GM23338 (cell line): ENCODE measurements around the gene PPP1R9A. TPM values are rescaled to one million over a fixed set of nuclear protein-coding genes. Genes with fewer than 3 reads are reported as not detected.

Experiments
- ATAC-seq: fragments of 200-7000 bp; cut with Tn5 transposase; 3 replicates; pipeline ENCODE4 v1.9.1; 2020
- DNase-seq: peaks from one replicate; pipeline ENCODE4 v3.0.0-alpha.2; 2015; ENCODE audit warnings: low spot score
- H2AFZ ChIP-seq: fragments of 200-600 bp; sonication (generic); 2 replicates; pipeline ENCODE4 v1.8.0; 2016; ENCODE audit warnings: antibody characterized with exemption, mild to moderate bottlenecking, moderate library complexity
- H3F3A ChIP-seq: fragments of 200-600 bp; sonication (generic); replicated peaks from 2 replicates; pipeline ENCODE4 v1.8.0; 2017; ENCODE audit warnings: antibody characterized with exemption, mixed run types, low read depth
- H3K27ac ChIP-seq: fragments of 200-600 bp; sonication (generic); 2 replicates; pipeline ENCODE4 v1.6.1; 2016; ENCODE audit warnings: low read depth
- H3K27me3 ChIP-seq: fragments of 200-600 bp; sonication (generic); 2 replicates; pipeline ENCODE4 v1.8.0; 2016; ENCODE audit warnings: mild to moderate bottlenecking, mixed run types, moderate library complexity; ENCODE audit not compliant: insufficient read depth
- H3K36me3 ChIP-seq: fragments of 200-600 bp; sonication (generic); 2 replicates; pipeline ENCODE4 v1.8.0; 2016; ENCODE audit warnings: mild to moderate bottlenecking; ENCODE audit not compliant: insufficient read depth
- H3K4me1 ChIP-seq: fragments of 200-600 bp; sonication (generic); 2 replicates; pipeline ENCODE4 v1.8.0; 2016; ENCODE audit warnings: mild to moderate bottlenecking, moderate library complexity; ENCODE audit not compliant: insufficient read depth
- H3K4me2 ChIP-seq: fragments of 200-600 bp; sonication (generic); 2 replicates; pipeline ENCODE4 v1.7.1; 2017; ENCODE audit warnings: mixed run types
- H3K4me3 ChIP-seq: fragments of 200-600 bp; sonication (generic); 2 replicates; pipeline ENCODE4 v1.6.1; 2016; ENCODE audit warnings: mixed run types
- H3K79me2 ChIP-seq: fragments of 200-600 bp; sonication (generic); replicated peaks from 2 replicates; pipeline ENCODE4 v1.8.0; 2017; ENCODE audit warnings: mild to moderate bottlenecking; ENCODE audit not compliant: insufficient read depth
- H3K9me2 ChIP-seq: fragments of 200-600 bp; sonication (generic); 2 replicates; pipeline ENCODE4 v1.8.0; 2017; ENCODE audit not compliant: insufficient read depth
- H4K20me1 ChIP-seq: fragments of 200-600 bp; sonication (generic); replicated peaks from 2 replicates; pipeline ENCODE4 v1.8.0; 2017; ENCODE audit warnings: mild to moderate bottlenecking; ENCODE audit not compliant: insufficient read depth
- H3K27ac Mint-ChIP-seq: 2 replicates; pipeline ENCODE4 v1.8.0; 2020; ENCODE audit warnings: inconsistent platforms, mild to moderate bottlenecking, moderate library complexity, mixed read lengths
- H3K27me3 Mint-ChIP-seq: 3 replicates; pipeline ENCODE4 v1.8.0; 2022; ENCODE audit warnings: low read depth, mild to moderate bottlenecking, moderate library complexity, mixed read lengths, inconsistent platforms; ENCODE audit not compliant: insufficient read depth, poor library complexity
- H3K36me3 Mint-ChIP-seq: 3 replicates; pipeline ENCODE4 v1.8.0; 2021; ENCODE audit warnings: low read depth, mild to moderate bottlenecking, inconsistent platforms, moderate library complexity, mixed read lengths
- H3K4me1 Mint-ChIP-seq: 3 replicates; pipeline ENCODE4 v1.8.0; 2020; ENCODE audit warnings: mild to moderate bottlenecking, inconsistent platforms, mixed read lengths
- H3K4me3 Mint-ChIP-seq: 3 replicates; pipeline ENCODE4 v1.8.0; 2021; ENCODE audit warnings: moderate library complexity, mild to moderate bottlenecking, inconsistent platforms, mixed read lengths
- H3K9me3 Mint-ChIP-seq: 3 replicates; pipeline ENCODE4 v1.8.0; 2020; ENCODE audit warnings: moderate library complexity, mild to moderate bottlenecking, inconsistent platforms, mixed read lengths
- ETS1 ChIP-seq: IDR thresholded peaks from 2 replicates; pipeline ENCODE4 v1.6.1; 2016; ENCODE audit warnings: antibody characterized with exemption
- EZH2 ChIP-seq: fragments of 200-600 bp; sonication (generic); IDR thresholded peaks from one replicate; pipeline ENCODE4 v1.8.0; 2017; ENCODE audit warnings: antibody characterized with exemption, mild to moderate bottlenecking, low read depth; ENCODE audit not compliant: unreplicated experiment
- ZNF331 ChIP-seq: fragments of 250-450 bp; sonication (Bioruptor Pico); IDR thresholded peaks from 2 replicates; pipeline ENCODE4 v1.5.0; 2020; ENCODE audit warnings: low read depth, mild to moderate bottlenecking, moderate library complexity
- ZNF462 ChIP-seq: fragments of 250-450 bp; sonication (Bioruptor Pico); IDR thresholded peaks from 2 replicates; pipeline ENCODE4 v1.5.0; 2020; ENCODE audit warnings: mild to moderate bottlenecking, moderate library complexity
- polyA plus RNA-seq: library from polyadenylated mRNA; unstranded; fragments of >200 nt; fragmentation: Nextera tagmentation; extraction: Ambion mirVana; gene quantifications from 2 replicates; pipeline ENCODE4 v1.2.1, GENCODE V29; 2016
- total RNA-seq: library from RNA; depleted of rRNA; stranded (reverse); fragments of >200 nt; shearing (Covaris generic); gene quantifications from 2 replicates; pipeline ENCODE4 v1.2.3, GENCODE V29; 2014
- TF ChIP-seq, protein P1 (sequence below): IDR thresholded peaks from one replicate; pipeline ENCODE4 v1.6.1; 2018; ENCODE audit warnings: antibody characterized with exemption; ENCODE audit not compliant: unreplicated experiment
- TF ChIP-seq, protein P2 (sequence below), 2 experiments: fragments of 200-600 bp in 1 of 2; sonication (generic) in 1 of 2; conservative IDR thresholded peaks; 2 replicates each; pipeline versions ENCODE4 v1.5.1 to v1.6.1; 2016 to 2017; ENCODE audit warnings: antibody characterized with exemption in 2 of 2, low read depth in 2 of 2, mild to moderate bottlenecking in 2 of 2, moderate library complexity in 1 of 2

Gene PPP1R9A
- total and polyA plus RNA-seq, 2 experiments from 2014 or later = 10.6 to 31.8 TPM

DNA sequence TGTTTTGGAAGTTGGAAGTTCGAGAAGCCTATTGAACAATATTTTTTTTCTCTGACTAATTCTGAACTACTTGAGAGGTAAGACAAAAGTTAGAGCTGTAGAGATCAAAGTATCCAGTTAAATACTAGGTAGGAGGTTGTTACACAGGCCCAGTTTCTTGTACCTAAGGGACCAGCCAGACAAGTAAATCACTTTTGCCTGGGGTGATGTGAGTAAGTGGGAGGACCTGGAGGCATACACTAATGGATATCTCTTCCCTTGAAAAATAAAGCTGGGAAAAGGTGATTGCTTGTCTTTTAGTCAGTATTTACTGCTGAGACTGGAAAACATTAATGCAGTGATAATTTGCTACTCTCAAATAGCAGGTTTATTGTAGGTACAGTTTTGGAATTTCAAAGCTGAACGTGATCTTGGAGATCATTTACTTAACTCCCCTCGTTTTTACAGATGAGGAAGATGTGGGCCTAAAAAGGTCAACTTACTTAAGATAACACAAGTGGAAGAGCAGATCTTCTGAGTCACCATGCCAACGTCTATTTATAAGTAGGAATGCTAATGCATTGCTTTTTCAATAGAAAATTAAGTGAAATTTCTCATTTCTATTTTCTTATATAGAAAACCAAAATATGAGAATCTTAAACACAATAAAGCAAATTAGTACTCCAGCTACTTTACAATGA lies 181.3 kb downstream of the PPP1R9A start (continued):
- TF ChIP-seq, protein P1, sequence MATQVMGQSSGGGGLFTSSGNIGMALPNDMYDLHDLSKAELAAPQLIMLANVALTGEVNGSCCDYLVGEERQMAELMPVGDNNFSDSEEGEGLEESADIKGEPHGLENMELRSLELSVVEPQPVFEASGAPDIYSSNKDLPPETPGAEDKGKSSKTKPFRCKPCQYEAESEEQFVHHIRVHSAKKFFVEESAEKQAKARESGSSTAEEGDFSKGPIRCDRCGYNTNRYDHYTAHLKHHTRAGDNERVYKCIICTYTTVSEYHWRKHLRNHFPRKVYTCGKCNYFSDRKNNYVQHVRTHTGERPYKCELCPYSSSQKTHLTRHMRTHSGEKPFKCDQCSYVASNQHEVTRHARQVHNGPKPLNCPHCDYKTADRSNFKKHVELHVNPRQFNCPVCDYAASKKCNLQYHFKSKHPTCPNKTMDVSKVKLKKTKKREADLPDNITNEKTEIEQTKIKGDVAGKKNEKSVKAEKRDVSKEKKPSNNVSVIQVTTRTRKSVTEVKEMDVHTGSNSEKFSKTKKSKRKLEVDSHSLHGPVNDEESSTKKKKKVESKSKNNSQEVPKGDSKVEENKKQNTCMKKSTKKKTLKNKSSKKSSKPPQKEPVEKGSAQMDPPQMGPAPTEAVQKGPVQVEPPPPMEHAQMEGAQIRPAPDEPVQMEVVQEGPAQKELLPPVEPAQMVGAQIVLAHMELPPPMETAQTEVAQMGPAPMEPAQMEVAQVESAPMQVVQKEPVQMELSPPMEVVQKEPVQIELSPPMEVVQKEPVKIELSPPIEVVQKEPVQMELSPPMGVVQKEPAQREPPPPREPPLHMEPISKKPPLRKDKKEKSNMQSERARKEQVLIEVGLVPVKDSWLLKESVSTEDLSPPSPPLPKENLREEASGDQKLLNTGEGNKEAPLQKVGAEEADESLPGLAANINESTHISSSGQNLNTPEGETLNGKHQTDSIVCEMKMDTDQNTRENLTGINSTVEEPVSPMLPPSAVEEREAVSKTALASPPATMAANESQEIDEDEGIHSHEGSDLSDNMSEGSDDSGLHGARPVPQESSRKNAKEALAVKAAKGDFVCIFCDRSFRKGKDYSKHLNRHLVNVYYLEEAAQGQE = no peak

GRCh38 chr7:95089414-95090315 lies 182.3 kb downstream of the PPP1R9A start:
- DNase-seq (no peak), ATAC-seq (no peak)
- Histone ChIP-seq H3K36me3 (no peaks in the 10 kb centered on the region), H3K9me2 (no peaks in the 10 kb centered on the region), H3K27me3 (no peaks in the 10 kb centered on the region), H3F3A (no peaks in the 10 kb centered on the region), H3K4me1 (no peaks in the 10 kb centered on the region), H3K27ac (no peak overlapping the region), H3K79me2 (no peaks in the 10 kb centered on the region), H3K4me2 (no peak overlapping the region), H4K20me1 (no peaks in the 10 kb centered on the region), H3K4me3 (no peak overlapping the region), H2AFZ (no peak overlapping the region)
- H3K9me3 Mint-ChIP-seq = no peaks in the 10 kb centered on the region
- H3K27me3 Mint-ChIP-seq = no peaks in the 10 kb centered on the region
- no peak overlapping the region for H3K27ac Mint-ChIP-seq
- no peaks in the 10 kb centered on the region for H3K36me3 Mint-ChIP-seq
- no peak overlapping the region for H3K4me3 Mint-ChIP-seq
- peaks cover 12% of the 10 kb centered on the region for H3K4me1 Mint-ChIP-seq
- TF ChIP-seq, protein P2, sequence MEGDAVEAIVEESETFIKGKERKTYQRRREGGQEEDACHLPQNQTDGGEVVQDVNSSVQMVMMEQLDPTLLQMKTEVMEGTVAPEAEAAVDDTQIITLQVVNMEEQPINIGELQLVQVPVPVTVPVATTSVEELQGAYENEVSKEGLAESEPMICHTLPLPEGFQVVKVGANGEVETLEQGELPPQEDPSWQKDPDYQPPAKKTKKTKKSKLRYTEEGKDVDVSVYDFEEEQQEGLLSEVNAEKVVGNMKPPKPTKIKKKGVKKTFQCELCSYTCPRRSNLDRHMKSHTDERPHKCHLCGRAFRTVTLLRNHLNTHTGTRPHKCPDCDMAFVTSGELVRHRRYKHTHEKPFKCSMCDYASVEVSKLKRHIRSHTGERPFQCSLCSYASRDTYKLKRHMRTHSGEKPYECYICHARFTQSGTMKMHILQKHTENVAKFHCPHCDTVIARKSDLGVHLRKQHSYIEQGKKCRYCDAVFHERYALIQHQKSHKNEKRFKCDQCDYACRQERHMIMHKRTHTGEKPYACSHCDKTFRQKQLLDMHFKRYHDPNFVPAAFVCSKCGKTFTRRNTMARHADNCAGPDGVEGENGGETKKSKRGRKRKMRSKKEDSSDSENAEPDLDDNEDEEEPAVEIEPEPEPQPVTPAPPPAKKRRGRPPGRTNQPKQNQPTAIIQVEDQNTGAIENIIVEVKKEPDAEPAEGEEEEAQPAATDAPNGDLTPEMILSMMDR (conservative IDR thresholded peaks at IDR 0.05; ENCODE audit: low read depth in 2 of 2) = no peak
- TF ChIP-seq EZH2 (no peak), ZNF462 (CRISPR knock-in tag) (no peak), ETS1 (no peak), ZNF331 (CRISPR knock-in tag) (no peak)
